ENCODE measurements around the gene NLGN1.
A peak's percentile ranks its signal among the peaks of the same experiment; 100 is the strongest.

Gene NLGN1

GRCh38 chr3:173983343-173983742 lies 585.8 kb downstream of the NLGN1 start:
- no peak for TF ChIP-seq PPARA (CRISPR knock-in tag; IDR thresholded peaks at IDR 0.05; ENCODE audit: borderline replicate concordance)
- TF ChIP-seq ZNF70 (CRISPR knock-in tag; IDR thresholded peaks at IDR 0.05), result no peak
- no peak for TF ChIP-seq ZFP30 (CRISPR knock-in tag; IDR thresholded peaks at IDR 0.05)
- no peak for TF ChIP-seq CREB5 (CRISPR knock-in tag; IDR thresholded peaks at IDR 0.05; ENCODE audit: low read depth)
- TF ChIP-seq POU6F1 (CRISPR knock-in tag; IDR thresholded peaks at IDR 0.05; ENCODE audit: borderline replicate concordance, low read depth), result no peak
- TF ChIP-seq ZFP3 (CRISPR knock-in tag; IDR thresholded peaks at IDR 0.05), result no peak
- TF ChIP-seq BACH2 (CRISPR knock-in tag; IDR thresholded peaks at IDR 0.05; ENCODE audit: borderline replicate concordance), result no peak
- TF ChIP-seq SNAI2 (CRISPR knock-in tag; IDR thresholded peaks at IDR 0.05), result no peak
- no peak for TF ChIP-seq ISL1 (CRISPR knock-in tag; IDR thresholded peaks at IDR 0.05)
- TF ChIP-seq ZC3H10 (CRISPR knock-in tag; IDR thresholded peaks at IDR 0.05), result no peak
- TF ChIP-seq TCF4 (CRISPR knock-in tag; IDR thresholded peaks at IDR 0.05; ENCODE audit: borderline replicate concordance), result no peak
- TF ChIP-seq ARNTL (CRISPR knock-in tag; IDR thresholded peaks at IDR 0.05; ENCODE audit: borderline replicate concordance, low read depth), result no peak
- TF ChIP-seq PATZ1 (CRISPR knock-in tag; IDR thresholded peaks at IDR 0.05; ENCODE audit: borderline replicate concordance), result no peak
- TF ChIP-seq CSDC2 (CRISPR knock-in tag; IDR thresholded peaks at IDR 0.05), result no peak
- TF ChIP-seq RARB (CRISPR knock-in tag; IDR thresholded peaks at IDR 0.05), result no peak
- TF ChIP-seq GLIS3 (CRISPR knock-in tag; IDR thresholded peaks at IDR 0.05), result no peak
- no peak for TF ChIP-seq CSRNP3 (CRISPR knock-in tag; IDR thresholded peaks at IDR 0.05)
- no peak for TF ChIP-seq ZNF565 (CRISPR knock-in tag; conservative IDR thresholded peaks at IDR 0.05; ENCODE audit: low read depth)
- no peak for TF ChIP-seq ZNF8 (CRISPR knock-in tag; IDR thresholded peaks at IDR 0.05)
- TF ChIP-seq ESRRG (CRISPR knock-in tag; IDR thresholded peaks at IDR 0.05), result no peak
- ATAC-seq, result peak; percentile 34; the same call in 2 of the 3 replicates

GRCh38 chr3:173986861-173987410 lies 589.4 kb downstream of the NLGN1 start:
- TF ChIP-seq CSRNP3 (CRISPR knock-in tag; IDR thresholded peaks at IDR 0.05), result no peak
- TF ChIP-seq ARNTL (CRISPR knock-in tag; IDR thresholded peaks at IDR 0.05; ENCODE audit: borderline replicate concordance, low read depth), result no peak
- TF ChIP-seq ZFP3 (CRISPR knock-in tag; IDR thresholded peaks at IDR 0.05), result no peak
- TF ChIP-seq ISL1 (CRISPR knock-in tag; IDR thresholded peaks at IDR 0.05), result no peak
- no peak for TF ChIP-seq CREB5 (CRISPR knock-in tag; IDR thresholded peaks at IDR 0.05; ENCODE audit: low read depth)
- TF ChIP-seq ZNF70 (CRISPR knock-in tag; IDR thresholded peaks at IDR 0.05), result no peak
- TF ChIP-seq GLIS3 (CRISPR knock-in tag; IDR thresholded peaks at IDR 0.05), result no peak
- no peak for TF ChIP-seq TCF4 (CRISPR knock-in tag; IDR thresholded peaks at IDR 0.05; ENCODE audit: borderline replicate concordance)
- no peak for TF ChIP-seq TSHZ2 (CRISPR knock-in tag; IDR thresholded peaks at IDR 0.05)
- TF ChIP-seq ZC3H10 (CRISPR knock-in tag; IDR thresholded peaks at IDR 0.05), result no peak
- no peak for ATAC-seq

Data from SK-N-SH treated with all-trans-retinoic acid at 6 μM for 48 hours (cell line).